22Rv1 (cell line): ENCODE measurements around the gene HMGXB4.

Source experiments
- CTCF ChIP-seq: fragments of 450-650 bp; IDR thresholded peaks from 2 replicates; pipeline ENCODE4 v1.5.1; 2017; ENCODE audit warnings: mild to moderate bottlenecking
- ZFX ChIP-seq: fragments of 450-650 bp; IDR thresholded peaks from 2 replicates; pipeline ENCODE4 v1.6.1; 2017; ENCODE audit warnings: antibody characterized with exemption, borderline replicate concordance

GRCh38 chr22:35292786-35293185 is 35.5 kb downstream of the HMGXB4 start:
- TF ChIP-seq CTCF (no peak), ZFX (no peak)
